Mucosa of descending colon (tissue), 3 donors: ENCODE results near the gene PLCG2. TPM values are rescaled to one million over a fixed set of nuclear protein-coding genes. Genes with fewer than 3 reads are reported as not detected.
A peak's percentile ranks its signal among the peaks of the same experiment; 100 is the strongest.
"Not testable (repeated sequence)": the region's sequence is repeated elsewhere in the genome, so short reads cannot be mapped to it uniquely, and the experiment has no call there.

Experiments used
- ATAC-seq: fragments of 200-7000 bp; cut with Tn5 transposase; one replicate; pipeline ENCODE4 v1.9.1; 2020; ENCODE audit warnings: mild to moderate bottlenecking, moderate library complexity
- DNase-seq, 3 donors: peaks; one replicate each; pipeline ENCODE4 v3.0.0-alpha.2; 2020
- H3K36me3 ChIP-seq: fragments of 200-600 bp; one replicate; pipeline ENCODE4 v1.8.0; 2021; ENCODE audit warnings: low read depth, mild to moderate bottlenecking
- H3K4me1 ChIP-seq: fragments of 200-600 bp; one replicate; pipeline ENCODE4 v1.8.0; 2021; ENCODE audit warnings: low read depth, mild to moderate bottlenecking
- H3K4me3 ChIP-seq: fragments of 200-600 bp; one replicate; pipeline ENCODE4 v1.8.0; 2021; ENCODE audit warnings: mild to moderate bottlenecking
- H3K9me3 ChIP-seq: fragments of 200-600 bp; one replicate; pipeline ENCODE4 v1.8.0; 2021; ENCODE audit warnings: mild to moderate bottlenecking
- intact Hi-C, 2 donors: fragments of 100-400 bp; cut with DNase I in 1 of 2; cut with micrococcal nuclease in 1 of 2; formaldehyde crosslinking; loops; one replicate each; pipeline versions ENCODE4 v1.11.0 to v1.11.1; 2022; cut with DNase I, micrococcal nuclease
- total RNA-seq, 3 donors: library from RNA; stranded (reverse); fragmentation: NEBNext Ultra II Directional in 2 of 3; extraction: Animal tissue kit (Norgen Biotek cat#: 25700) in 2 of 3; gene quantifications; one replicate each; pipeline versions ENCODE4 v1.2.1 to v1.2.4, GENCODE V29; 2021 to 2023
- TF ChIP-seq, protein P1 (sequence below): fragments of 200-600 bp; IDR thresholded peaks from one replicate; pipeline ENCODE4 v1.8.0; 2022; ENCODE audit warnings: antibody characterized with exemption, mild to moderate bottlenecking
- donor health status: DM: no; HTN: no; CAD: no; lungs with moderate emphysema.
- donor health status: DM: no; HTN: no; CAD: no.
- donor health status: DM: no; HTN: yes; CAD: no.

Gene PLCG2
- total RNA-seq, 3 donors from 2014 or later = 14.7 to 19.5 (median 15.0) TPM

DNA sequence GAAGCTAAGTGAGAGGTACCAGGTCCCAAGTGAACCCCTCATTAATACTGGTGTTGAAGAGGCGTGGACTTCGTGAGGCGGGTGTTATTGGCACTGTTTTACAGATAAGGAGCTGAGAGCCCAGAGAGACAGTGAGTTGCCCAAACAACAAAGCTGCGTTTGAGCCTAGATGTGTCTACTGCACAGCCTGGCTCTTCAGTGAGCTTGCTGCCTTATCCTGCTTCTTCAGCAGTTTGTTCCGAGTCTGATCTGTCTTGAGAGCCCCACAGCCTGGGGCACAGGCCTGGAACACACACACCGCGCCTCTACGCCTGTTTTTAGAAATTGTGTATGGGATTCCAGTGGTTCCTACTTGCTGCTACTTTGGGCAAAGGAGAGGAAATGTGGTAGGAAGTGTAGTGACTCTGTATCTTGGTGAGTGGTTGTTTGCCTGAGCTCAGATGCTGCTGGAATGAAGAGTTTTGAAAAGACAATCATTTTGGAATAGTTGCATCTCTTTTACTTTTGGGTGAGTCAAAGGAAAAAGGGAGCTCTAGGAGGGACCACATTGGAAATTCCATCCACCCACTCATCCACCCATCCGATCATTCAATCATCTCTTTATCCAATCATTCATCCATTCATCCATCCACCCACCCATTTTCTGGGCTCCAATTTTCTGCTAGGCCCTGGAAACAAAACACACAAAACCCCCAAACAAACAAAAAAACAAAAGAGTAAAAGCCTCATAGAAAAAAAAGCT lies 22.3 kb upstream of the PLCG2 start:
- DNase-seq (no peak), ATAC-seq (no peak)
- TF ChIP-seq, protein P1, sequence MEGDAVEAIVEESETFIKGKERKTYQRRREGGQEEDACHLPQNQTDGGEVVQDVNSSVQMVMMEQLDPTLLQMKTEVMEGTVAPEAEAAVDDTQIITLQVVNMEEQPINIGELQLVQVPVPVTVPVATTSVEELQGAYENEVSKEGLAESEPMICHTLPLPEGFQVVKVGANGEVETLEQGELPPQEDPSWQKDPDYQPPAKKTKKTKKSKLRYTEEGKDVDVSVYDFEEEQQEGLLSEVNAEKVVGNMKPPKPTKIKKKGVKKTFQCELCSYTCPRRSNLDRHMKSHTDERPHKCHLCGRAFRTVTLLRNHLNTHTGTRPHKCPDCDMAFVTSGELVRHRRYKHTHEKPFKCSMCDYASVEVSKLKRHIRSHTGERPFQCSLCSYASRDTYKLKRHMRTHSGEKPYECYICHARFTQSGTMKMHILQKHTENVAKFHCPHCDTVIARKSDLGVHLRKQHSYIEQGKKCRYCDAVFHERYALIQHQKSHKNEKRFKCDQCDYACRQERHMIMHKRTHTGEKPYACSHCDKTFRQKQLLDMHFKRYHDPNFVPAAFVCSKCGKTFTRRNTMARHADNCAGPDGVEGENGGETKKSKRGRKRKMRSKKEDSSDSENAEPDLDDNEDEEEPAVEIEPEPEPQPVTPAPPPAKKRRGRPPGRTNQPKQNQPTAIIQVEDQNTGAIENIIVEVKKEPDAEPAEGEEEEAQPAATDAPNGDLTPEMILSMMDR = no peak
- Histone ChIP-seq H3K4me3 (no peak overlapping the region), H3K9me3 (no peaks in the 10 kb centered on the region), H3K4me1 (no peaks in the 10 kb centered on the region), H3K36me3 (no peaks in the 10 kb centered on the region)
- intact Hi-C loops = no loop called here

DNA sequence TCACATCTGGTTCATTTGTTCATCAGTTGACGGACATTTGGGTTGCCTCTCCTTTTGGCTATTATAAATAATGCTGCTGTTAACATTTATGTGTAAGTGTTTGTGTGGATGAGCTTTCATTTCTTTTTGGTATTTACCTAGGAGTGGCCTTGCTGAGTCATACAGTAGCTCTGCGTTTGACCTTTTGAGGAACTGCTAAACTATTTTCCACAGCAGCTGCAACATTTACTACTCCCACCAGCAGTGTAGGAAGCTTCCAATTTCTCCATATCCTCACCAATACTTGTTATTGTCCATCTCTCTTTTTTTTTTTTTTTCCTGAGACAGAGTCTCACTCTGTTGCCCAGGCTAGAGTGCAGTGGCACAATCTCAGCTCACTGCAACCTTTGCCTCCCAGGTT lies 20.7 kb upstream of the PLCG2 start:
- Histone ChIP-seq H3K4me1 (no peaks in the 10 kb centered on the region), H3K36me3 (no peaks in the 10 kb centered on the region), H3K4me3 (no peak overlapping the region), H3K9me3 (no peaks in the 10 kb centered on the region)
- intact Hi-C loops = no loop called here
- ATAC-seq (peak; percentile 76), DNase-seq (no peak)
- TF ChIP-seq, protein P1 = no peak

DNA sequence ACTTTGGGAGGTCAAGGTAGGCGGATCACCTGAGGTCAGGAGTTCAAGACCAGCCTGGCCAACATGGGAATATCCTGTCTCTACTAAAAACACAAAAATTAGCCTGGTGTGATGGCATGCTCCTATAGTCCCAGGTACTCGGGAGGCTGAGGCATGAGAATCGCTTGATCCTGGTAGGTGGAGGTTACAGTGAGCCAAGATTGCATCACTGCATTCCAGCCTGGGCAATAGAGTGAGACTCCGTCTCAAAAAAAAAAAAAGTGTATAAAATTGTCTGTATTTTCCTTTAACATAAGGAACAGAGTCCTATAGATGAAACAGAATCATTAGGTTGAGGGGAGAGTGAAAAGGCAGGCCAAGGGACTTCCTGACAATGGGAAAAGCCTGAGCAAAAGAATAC lies 16.8 kb upstream of the PLCG2 start:
- intact Hi-C loops = not testable (repeated sequence)

DNA sequence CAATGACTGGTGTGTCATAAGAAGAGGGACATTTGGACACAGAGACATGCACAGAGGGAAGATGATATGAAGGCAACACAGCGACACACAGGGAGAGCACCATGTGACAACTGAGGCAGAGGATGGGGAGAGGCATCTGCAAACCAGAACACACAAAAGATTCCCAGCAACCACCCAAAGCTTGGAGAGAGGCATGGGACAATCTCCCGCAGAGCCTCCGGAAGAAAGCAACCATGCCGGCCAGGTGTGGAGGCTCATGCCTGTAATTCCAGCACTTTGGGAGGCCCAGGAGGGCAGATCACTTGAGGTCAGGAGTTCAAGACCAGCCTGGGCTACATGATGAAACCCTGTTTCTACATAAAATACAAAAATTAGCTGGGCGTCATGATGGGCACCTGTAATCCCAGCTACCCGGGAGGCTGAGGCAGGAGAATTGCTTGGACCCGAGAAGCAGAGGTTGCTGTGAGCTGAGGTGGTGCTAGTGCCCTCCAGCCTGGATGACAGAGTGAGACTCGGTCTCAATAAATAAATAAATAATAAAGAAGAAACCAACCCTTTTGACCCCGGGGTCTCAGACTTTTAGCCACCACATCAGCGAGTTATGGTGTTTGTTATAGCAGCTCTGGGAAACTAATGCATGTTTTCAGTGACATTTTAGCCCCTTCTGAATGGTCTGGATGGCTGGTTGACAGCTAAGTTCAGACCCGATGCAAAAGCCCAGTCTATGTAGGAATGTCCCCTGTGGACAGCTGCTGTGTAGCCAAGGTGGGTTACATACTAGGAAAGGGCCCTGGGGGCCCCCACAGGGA lies 13.8 kb upstream of the PLCG2 start:
- ATAC-seq (no peak), DNase-seq (no peak)
- TF ChIP-seq, protein P1 = no peak
- H3K36me3 ChIP-seq = no peaks in the 10 kb centered on the region
- peaks cover 6% of the 10 kb centered on the region for H3K4me1 ChIP-seq
- H3K4me3 ChIP-seq = no peak overlapping the region
- H3K9me3 ChIP-seq = no peaks in the 10 kb centered on the region
- intact Hi-C loops = no loop called here

More for the DNA sequence above, 16.8 kb upstream of the PLCG2 start:
- not testable (repeated sequence) for ATAC-seq, H3K4me1 ChIP-seq, H3K9me3 ChIP-seq, DNase-seq, H3K4me3 ChIP-seq, H3K36me3 ChIP-seq

DNA sequence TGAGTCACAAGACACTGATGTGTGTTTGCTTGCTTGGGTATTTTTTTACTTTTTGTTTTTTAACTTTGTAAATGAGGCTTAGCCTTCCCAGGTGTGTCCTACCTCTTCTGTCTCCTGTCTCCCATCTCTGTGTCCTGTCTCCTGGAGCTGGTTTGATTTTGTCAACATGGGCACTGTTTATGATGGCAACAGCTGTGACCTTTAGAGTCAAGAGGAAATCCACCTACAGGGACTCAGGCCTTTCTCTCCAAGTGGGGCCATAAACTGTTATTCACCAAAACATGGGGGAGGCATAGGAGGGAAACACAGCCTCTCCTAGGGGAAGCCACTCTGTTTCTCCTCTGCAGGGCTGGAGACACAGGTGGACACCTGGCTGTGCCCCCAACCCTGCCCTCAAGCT lies 13.1 kb upstream of the PLCG2 start:
- Histone ChIP-seq H3K4me3 (no peak overlapping the region), H3K9me3 (no peaks in the 10 kb centered on the region), H3K4me1 (peaks cover 6% of the 10 kb centered on the region), H3K36me3 (no peaks in the 10 kb centered on the region)
- TF ChIP-seq, protein P1 = no peak
- DNase-seq = no peak
- intact Hi-C loops = no loop called here
- ATAC-seq = peak; percentile 29

DNA sequence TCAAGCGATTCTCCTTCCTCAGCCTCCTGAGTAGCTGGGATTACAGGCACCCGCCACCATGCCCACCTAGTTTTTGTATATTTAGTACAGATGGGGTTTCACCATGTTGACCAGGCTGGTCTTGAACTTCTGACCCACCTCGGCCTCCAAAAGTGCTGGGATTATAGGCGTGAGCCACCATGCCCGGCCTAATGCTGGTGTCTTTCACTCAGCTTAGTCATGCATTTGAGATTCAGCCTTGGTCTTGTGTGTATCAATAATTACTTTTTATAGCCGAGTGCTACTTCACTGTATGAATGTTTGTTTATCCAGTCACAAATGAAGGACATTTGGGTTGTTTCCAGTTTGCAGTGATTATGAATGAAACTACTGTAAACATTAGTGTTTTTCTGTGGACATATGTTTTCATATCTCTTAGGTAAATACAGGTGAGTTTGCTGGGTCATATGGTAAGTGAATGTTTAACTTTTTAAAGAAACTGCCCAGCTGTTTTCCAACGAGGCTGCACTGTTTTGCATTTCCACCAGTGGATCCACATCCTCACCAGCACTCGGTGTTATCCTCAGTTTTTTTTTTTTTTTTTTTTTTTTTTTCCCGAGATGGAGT lies 11.0 kb upstream of the PLCG2 start:
- TF ChIP-seq, protein P1 = no peak
- intact Hi-C loops = no loop called here
- no peaks in the 10 kb centered on the region for H3K9me3 ChIP-seq
- ATAC-seq (peak; percentile 92), DNase-seq (peak in 1 of 3 donors; percentile 34)
- no peak overlapping the region for H3K4me3 ChIP-seq
- peaks cover 6% of the 10 kb centered on the region for H3K4me1 ChIP-seq
- H3K36me3 ChIP-seq = no peaks in the 10 kb centered on the region
